ENCODE data around the gene HMGN1. TPM values are rescaled to one million over a fixed set of nuclear protein-coding genes. Genes with fewer than 3 reads are reported as not detected.

The HMGN1 gene
- total RNA-seq, 2 experiments from 2014 or later, result 264 to 492 TPM

GRCh38 chr21:39327727-39328126 is 21.2 kb downstream of the HMGN1 start:
- ChIA-PET POLR2A (interaction anchor here (2.2 kb wide), 1 partner anchor 11 kb away, joined by 15 read pairs; no protein-coding TSS in a partner anchor), CTCF (ENCODE audit: unreplicated experiment) (no interaction called here)
- Histone ChIP-seq H4K20me1 (ENCODE audit: insufficient read depth, low read length) (no peaks in the 10 kb centered on the region), H3K4me1 (ENCODE audit: insufficient read depth, low read length, poor library complexity, severe bottlenecking) (peaks cover 39% of the 10 kb centered on the region), H3K4me3 (ENCODE audit: low read depth, low read length, poor library complexity, severe bottlenecking) (no peak overlapping the region), H2AFZ (ENCODE audit: low read length) (peak overlapping the region; percentile 58; the same call in 1 of the 2 replicates), H3K4me2 (ENCODE audit: low read length) (no peak overlapping the region), H3K27ac (ENCODE audit: low read depth, low read length, poor library complexity, severe bottlenecking) (no peak overlapping the region), H3K9me2 (ENCODE audit: insufficient read depth, low read length) (no peaks in the 10 kb centered on the region), H3K9me3 (ENCODE audit: low read length) (peaks cover 3% of the 10 kb centered on the region; the same call in 1 of the 2 replicates), H3K79me2 (ENCODE audit: insufficient read depth, low read depth, low read length) (no peaks in the 10 kb centered on the region), H3K36me3 (ENCODE audit: insufficient read depth, low read length) (no peaks in the 10 kb centered on the region)
- no TSS peak for BruUV-seq (replicated peaks)
- intact Hi-C loops (cut with micrococcal nuclease; ENCODE audit: unreplicated experiment), result no loop called here
- TF ChIP-seq EZH2phosphoT487 (IDR thresholded peaks at IDR 0.05; ENCODE audit: borderline replicate concordance, low read depth, low read length) (no peak), CTCF (conservative IDR thresholded peaks at IDR 0.05; ENCODE audit: low read length) (no peak)
- DNase-seq (ENCODE audit: low spot score), result no peak

- H3K4me1 ChIP-seq (ENCODE audit: insufficient read depth, low read length, poor library complexity, severe bottlenecking), result peaks cover 41% of the 10 kb centered on the region
- H2AFZ ChIP-seq (ENCODE audit: low read length), result peak overlapping the region; percentile 58
- no peaks in the 10 kb centered on the region for H4K20me1 ChIP-seq (ENCODE audit: insufficient read depth, low read length)
- ChIA-PET CTCF (ENCODE audit: unreplicated experiment) (no interaction called here), POLR2A (interaction anchor here (2.2 kb wide), 1 partner anchor 10 kb away, joined by 15 read pairs; no protein-coding TSS in a partner anchor)
- no peak overlapping the region for H3K27ac ChIP-seq (ENCODE audit: low read depth, low read length, poor library complexity, severe bottlenecking)
- DNase-seq (ENCODE audit: low spot score), result no peak
- H3K9me2 ChIP-seq (ENCODE audit: insufficient read depth, low read length), result no peaks in the 10 kb centered on the region
- intact Hi-C loops (cut with micrococcal nuclease; ENCODE audit: unreplicated experiment), result no loop called here
- H3K79me2 ChIP-seq (ENCODE audit: insufficient read depth, low read depth, low read length), result no peaks in the 10 kb centered on the region
- H3K4me3 ChIP-seq (ENCODE audit: low read depth, low read length, poor library complexity, severe bottlenecking), result no peak overlapping the region
- 0 out of 2 replicates have a peak overlapping the region, but pooled peaks have one; percentile 8 for H3K4me2 ChIP-seq (ENCODE audit: low read length)
- no peak for TF ChIP-seq CTCF (conservative IDR thresholded peaks at IDR 0.05; ENCODE audit: low read length)
- no peak for TF ChIP-seq EZH2phosphoT487 (IDR thresholded peaks at IDR 0.05; ENCODE audit: borderline replicate concordance, low read depth, low read length)
- BruUV-seq (replicated peaks), result no TSS peak
- peaks cover 3% of the 10 kb centered on the region; the same call in 1 of the 2 replicates for H3K9me3 ChIP-seq (ENCODE audit: low read length)
- no peaks in the 10 kb centered on the region for H3K36me3 ChIP-seq (ENCODE audit: insufficient read depth, low read length)
Measured at GRCh38 chr21:39326607-39327307, 22.1 kb downstream of the HMGN1 start.

GRCh38 chr21:39325458-39325857 is 23.4 kb downstream of the HMGN1 start:
- ChIA-PET POLR2A (interaction anchor here (2.2 kb wide), 1 partner anchor 8 kb away, joined by 15 read pairs; no protein-coding TSS in a partner anchor), CTCF (ENCODE audit: unreplicated experiment) (no interaction called here)
- no TSS peak for BruUV-seq (replicated peaks)

More at GRCh38 chr21:39325458-39325857, 23.4 kb downstream of the HMGN1 start:
- intact Hi-C loops (cut with micrococcal nuclease; ENCODE audit: unreplicated experiment), result no loop called here
- Histone ChIP-seq H3K36me3 (ENCODE audit: insufficient read depth, low read length) (no peaks in the 10 kb centered on the region), H3K27ac (ENCODE audit: low read depth, low read length, poor library complexity, severe bottlenecking) (no peak overlapping the region), H3K4me3 (ENCODE audit: low read depth, low read length, poor library complexity, severe bottlenecking) (no peak overlapping the region), H3K4me1 (ENCODE audit: insufficient read depth, low read length, poor library complexity, severe bottlenecking) (peaks cover 43% of the 10 kb centered on the region), H2AFZ (ENCODE audit: low read length) (no peak overlapping the region), H3K4me2 (ENCODE audit: low read length) (no peak overlapping the region), H3K9me3 (ENCODE audit: low read length) (peaks cover 3% of the 10 kb centered on the region; the same call in 1 of the 2 replicates), H3K79me2 (ENCODE audit: insufficient read depth, low read depth, low read length) (no peaks in the 10 kb centered on the region), H3K9me2 (ENCODE audit: insufficient read depth, low read length) (no peaks in the 10 kb centered on the region), H4K20me1 (ENCODE audit: insufficient read depth, low read length) (no peaks in the 10 kb centered on the region)
- no peak for TF ChIP-seq CTCF (conservative IDR thresholded peaks at IDR 0.05; ENCODE audit: low read length)
- TF ChIP-seq EZH2phosphoT487 (IDR thresholded peaks at IDR 0.05; ENCODE audit: borderline replicate concordance, low read depth, low read length), result no peak
- DNase-seq (ENCODE audit: low spot score), result no peak

Measured in OCI-LY7 (cell line).